ENCODE results near the gene ZNF135.

DNA sequence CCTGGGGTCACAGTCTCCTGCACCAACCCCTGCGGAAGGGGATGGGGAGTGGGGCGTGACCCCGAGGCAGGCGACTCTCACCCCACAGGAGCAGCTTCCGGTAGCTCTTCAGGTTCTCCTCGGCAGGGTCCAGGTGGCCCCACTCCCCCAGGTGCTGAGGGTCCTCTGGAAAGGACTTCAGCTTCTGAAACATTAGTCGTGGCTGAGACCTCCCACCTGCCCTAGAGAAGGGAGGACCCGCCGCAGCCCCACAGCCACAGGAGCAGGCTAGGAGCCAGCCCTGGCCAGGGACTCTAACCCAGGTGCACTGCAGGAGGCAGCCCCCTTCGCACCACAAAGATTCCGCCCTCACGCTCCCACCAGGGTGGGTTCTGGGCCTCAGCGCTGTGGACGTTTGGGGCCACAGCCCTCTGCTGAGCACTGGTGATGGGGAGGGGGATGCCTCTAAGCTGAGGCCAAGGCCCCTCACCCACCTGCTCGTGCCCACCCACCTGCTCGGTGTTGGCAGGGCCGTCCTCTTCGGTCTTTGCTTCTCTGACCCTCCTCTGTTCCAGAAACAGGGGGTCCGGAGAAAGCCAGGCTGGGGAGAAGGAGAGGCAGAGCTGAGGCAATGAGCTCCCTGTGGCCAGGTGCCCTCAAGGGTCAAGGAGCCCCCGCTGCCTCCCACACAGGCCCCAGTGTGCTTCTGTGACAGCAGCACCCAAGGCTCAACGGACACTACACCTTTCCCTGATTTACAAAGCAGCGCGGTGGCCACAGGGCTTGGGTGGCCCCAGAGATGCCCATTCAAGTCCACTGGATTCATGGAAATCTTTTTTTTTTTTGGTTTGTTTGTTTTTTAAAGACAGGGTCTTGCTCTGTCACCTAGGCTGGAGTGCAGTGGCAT lies 28.0 kb downstream of the ZNF135 start:
- TF ChIP-seq, protein P1, sequence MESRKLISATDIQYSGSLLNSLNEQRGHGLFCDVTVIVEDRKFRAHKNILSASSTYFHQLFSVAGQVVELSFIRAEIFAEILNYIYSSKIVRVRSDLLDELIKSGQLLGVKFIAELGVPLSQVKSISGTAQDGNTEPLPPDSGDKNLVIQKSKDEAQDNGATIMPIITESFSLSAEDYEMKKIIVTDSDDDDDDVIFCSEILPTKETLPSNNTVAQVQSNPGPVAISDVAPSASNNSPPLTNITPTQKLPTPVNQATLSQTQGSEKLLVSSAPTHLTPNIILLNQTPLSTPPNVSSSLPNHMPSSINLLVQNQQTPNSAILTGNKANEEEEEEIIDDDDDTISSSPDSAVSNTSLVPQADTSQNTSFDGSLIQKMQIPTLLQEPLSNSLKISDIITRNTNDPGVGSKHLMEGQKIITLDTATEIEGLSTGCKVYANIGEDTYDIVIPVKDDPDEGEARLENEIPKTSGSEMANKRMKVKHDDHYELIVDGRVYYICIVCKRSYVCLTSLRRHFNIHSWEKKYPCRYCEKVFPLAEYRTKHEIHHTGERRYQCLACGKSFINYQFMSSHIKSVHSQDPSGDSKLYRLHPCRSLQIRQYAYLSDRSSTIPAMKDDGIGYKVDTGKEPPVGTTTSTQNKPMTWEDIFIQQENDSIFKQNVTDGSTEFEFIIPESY (IDR thresholded peaks at IDR 0.05): no peak
- TF ChIP-seq, protein P2, sequence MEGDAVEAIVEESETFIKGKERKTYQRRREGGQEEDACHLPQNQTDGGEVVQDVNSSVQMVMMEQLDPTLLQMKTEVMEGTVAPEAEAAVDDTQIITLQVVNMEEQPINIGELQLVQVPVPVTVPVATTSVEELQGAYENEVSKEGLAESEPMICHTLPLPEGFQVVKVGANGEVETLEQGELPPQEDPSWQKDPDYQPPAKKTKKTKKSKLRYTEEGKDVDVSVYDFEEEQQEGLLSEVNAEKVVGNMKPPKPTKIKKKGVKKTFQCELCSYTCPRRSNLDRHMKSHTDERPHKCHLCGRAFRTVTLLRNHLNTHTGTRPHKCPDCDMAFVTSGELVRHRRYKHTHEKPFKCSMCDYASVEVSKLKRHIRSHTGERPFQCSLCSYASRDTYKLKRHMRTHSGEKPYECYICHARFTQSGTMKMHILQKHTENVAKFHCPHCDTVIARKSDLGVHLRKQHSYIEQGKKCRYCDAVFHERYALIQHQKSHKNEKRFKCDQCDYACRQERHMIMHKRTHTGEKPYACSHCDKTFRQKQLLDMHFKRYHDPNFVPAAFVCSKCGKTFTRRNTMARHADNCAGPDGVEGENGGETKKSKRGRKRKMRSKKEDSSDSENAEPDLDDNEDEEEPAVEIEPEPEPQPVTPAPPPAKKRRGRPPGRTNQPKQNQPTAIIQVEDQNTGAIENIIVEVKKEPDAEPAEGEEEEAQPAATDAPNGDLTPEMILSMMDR (IDR thresholded peaks at IDR 0.05; ENCODE audit: low read depth, low read length, missing input control): no peak
- TF ChIP-seq, protein P3, sequence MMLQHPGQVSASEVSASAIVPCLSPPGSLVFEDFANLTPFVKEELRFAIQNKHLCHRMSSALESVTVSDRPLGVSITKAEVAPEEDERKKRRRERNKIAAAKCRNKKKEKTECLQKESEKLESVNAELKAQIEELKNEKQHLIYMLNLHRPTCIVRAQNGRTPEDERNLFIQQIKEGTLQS (IDR thresholded peaks at IDR 0.05): no peak
- TF ChIP-seq GABPA (IDR thresholded peaks at IDR 0.05 in 1 of 2, conservative IDR thresholded peaks at IDR 0.05 in 1 of 2) (no peak), RAD21 (IDR thresholded peaks at IDR 0.05) (no peak)
- TF ChIP-seq, protein P4, sequence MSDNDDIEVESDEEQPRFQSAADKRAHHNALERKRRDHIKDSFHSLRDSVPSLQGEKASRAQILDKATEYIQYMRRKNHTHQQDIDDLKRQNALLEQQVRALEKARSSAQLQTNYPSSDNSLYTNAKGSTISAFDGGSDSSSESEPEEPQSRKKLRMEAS (IDR thresholded peaks at IDR 0.05): no peak
- TF ChIP-seq, protein P5, sequence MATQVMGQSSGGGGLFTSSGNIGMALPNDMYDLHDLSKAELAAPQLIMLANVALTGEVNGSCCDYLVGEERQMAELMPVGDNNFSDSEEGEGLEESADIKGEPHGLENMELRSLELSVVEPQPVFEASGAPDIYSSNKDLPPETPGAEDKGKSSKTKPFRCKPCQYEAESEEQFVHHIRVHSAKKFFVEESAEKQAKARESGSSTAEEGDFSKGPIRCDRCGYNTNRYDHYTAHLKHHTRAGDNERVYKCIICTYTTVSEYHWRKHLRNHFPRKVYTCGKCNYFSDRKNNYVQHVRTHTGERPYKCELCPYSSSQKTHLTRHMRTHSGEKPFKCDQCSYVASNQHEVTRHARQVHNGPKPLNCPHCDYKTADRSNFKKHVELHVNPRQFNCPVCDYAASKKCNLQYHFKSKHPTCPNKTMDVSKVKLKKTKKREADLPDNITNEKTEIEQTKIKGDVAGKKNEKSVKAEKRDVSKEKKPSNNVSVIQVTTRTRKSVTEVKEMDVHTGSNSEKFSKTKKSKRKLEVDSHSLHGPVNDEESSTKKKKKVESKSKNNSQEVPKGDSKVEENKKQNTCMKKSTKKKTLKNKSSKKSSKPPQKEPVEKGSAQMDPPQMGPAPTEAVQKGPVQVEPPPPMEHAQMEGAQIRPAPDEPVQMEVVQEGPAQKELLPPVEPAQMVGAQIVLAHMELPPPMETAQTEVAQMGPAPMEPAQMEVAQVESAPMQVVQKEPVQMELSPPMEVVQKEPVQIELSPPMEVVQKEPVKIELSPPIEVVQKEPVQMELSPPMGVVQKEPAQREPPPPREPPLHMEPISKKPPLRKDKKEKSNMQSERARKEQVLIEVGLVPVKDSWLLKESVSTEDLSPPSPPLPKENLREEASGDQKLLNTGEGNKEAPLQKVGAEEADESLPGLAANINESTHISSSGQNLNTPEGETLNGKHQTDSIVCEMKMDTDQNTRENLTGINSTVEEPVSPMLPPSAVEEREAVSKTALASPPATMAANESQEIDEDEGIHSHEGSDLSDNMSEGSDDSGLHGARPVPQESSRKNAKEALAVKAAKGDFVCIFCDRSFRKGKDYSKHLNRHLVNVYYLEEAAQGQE (IDR thresholded peaks at IDR 0.05): no peak

Measured in liver (tissue), 3 donors.